Kidney glomerular epithelial cell (primary cell): ENCODE results near the gene MT1F.
"Not testable (repeated sequence)": the region's sequence is repeated elsewhere in the genome, so short reads cannot be mapped to it uniquely, and the experiment has no call there.

ENCODE experiments used
- DNase-seq: peaks from one replicate; lab custom pipeline; 2025; lab: John Stamatoyannopoulos, UW

MT1F gene

DNA sequence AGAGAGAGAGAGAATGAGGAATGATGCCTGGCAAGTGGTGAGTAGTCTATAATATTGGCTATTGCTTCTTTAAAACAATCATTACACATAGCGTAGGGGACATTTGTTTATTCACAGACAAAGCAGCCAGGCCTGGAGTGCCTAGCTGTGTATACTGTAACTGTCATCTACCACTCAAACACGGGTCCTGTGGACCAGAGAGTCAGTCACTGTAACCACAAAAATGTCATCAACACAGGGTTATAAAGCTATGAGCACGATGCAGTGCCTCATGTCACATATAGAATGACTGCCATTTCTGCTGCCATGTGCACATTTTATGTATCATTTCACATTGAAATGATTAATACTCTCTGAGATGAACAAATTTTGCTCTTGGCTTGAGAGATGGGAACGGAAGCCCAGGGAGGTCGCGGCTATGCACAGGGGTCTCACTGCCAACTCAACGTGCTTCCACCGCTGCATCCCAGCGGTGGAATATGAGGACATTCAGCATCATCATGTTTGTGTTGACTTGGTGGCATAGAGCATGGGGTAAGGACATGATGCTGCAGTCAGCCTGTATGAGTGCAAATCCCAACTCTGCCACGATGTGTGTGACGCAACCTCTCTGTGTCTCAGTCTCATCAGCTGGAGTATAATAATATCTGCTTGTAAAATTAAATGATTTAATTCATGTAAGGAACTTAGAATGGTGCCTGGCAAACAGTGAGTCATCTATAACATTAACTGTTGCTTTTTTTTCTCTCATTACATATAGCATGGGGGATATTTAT is 15.2 kb downstream of the MT1F start:
- no peak for DNase-seq

DNA sequence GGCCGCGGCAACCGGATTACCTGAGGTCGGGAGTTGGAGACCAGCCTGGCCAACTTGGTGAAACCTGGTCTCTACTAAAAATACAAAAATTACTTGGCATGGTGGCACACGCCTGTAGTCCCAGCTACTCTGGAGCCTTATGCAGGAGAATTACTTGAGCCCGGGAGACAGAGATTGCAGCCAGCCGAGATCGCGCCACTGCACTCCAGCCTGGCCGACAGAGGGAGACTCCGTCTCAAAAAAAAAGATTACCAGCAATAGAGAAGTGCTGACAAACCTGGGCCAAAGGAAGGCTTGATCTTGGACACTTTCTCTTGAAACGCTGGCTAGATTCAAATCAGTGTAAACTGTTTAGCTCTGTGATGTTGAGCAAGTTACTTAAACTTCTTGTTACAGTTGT is 16.2 kb downstream of the MT1F start:
- DNase-seq = peak; percentile 17

DNA sequence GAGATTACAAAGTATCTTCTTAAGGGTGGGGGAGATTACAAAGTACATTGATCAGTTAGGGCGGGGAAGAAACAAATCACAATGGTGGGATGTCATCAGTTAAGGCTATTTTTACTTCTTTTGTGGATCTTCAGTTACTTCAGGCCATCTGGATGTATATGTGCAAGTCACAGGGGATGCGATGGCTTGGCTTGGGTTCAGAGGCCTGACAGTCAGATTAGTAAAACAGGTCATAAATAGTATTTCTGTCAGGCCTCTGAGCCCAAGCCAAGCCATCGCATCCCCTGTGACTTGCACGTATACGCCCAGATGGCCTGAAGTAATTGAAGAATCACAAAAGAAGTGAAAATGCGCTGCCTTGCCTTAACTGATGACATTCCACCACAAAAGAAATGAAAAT is 16.8 kb downstream of the MT1F start:
- not testable (repeated sequence) for DNase-seq

DNA sequence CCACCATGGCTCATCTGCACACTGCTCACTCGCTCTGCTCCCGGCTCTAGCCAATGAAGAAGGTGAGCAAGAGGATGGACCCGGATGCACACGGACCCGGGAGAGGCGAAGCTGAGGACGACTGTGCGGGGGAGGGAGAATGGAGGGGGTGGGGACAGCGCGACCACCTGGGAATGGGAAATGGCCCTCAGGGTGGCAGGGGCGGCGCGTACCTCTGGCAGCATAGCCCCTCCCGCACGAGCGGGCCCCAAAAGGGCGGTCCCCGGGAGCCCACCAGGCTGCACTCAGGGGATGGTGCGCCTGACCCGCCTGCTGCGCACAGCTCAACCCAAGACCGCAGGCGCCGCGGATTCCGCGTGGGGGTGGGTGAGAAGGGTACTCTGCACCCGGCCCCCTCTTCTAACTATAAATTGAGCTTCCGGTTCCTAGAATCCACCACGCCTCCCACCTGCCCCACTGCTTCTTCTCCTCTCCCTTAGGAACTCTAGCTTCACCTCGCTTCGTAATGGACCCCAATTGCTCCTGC is 18.0 kb downstream of the MT1F start:
- DNase-seq = no peak

DNA sequence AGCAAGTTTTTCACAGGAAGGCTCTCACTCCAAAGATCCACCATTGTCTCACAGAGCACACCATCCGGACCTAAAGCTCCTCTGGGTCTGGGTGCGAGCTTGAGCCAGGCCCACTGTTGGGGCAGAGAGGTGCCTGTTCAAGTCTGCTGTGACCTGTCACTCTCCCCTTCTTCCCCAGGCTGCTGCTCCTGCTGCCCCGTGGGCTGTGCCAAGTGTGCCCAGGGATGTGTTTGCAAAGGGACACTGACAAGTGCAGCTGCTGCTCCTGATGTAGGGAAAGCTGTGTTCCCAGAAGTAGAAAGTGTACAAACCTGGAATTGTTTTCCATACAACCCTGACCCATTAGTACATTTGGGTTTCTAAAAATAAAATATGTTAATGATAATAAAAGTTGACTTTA is 19.7 kb downstream of the MT1F start:
- no peak for DNase-seq

DNA sequence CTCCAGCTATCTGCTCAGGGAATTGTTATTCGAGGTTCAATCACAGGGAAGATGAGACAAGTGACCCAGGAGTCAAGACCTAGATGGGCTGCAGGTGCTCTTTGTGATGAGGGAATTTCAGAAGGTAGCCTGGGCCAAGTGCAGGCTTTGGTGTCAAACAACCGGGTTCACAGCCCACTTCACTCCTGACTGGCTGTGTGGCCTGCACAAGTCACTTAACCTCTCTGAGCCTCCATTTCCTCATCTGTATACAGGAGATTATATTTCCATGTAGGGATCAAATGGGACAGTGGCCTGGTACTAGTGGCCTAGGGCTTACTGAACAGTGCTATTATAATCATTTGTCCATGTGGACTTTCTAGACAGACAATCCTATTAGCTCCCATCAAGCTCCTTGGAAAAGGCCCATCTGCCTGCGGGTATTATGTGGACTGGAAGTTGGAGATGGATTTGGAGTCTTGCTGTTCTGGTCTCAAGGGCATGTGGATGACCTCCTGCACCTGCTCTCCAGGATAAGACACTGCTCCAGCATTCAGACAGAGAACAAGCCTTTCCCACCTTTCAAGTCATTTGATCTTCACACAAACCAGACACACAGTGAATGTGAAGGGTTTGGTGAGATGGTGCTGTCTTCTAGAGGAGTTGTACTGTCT is 21.4 kb downstream of the MT1F start:
- DNase-seq = no peak

DNA sequence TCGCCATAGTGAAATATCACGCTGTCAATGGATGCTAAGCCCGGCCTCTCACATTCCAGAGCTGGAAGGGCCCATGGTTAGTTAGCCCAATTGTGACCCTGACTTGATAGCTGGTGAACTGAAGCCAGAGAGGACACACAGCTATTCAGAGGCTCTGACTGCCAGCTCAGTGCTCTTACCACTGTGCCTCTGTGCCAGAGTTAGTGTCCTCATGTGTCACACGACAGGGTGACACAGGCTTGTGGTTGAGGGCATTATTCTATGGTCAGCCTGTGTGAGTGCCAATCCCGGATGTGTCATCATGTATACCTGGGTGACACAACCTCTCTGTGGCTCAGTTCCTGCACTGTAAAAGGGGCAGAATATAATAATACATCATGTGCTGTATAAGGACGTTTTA is 22.1 kb downstream of the MT1F start:
- DNase-seq = no peak

DNA sequence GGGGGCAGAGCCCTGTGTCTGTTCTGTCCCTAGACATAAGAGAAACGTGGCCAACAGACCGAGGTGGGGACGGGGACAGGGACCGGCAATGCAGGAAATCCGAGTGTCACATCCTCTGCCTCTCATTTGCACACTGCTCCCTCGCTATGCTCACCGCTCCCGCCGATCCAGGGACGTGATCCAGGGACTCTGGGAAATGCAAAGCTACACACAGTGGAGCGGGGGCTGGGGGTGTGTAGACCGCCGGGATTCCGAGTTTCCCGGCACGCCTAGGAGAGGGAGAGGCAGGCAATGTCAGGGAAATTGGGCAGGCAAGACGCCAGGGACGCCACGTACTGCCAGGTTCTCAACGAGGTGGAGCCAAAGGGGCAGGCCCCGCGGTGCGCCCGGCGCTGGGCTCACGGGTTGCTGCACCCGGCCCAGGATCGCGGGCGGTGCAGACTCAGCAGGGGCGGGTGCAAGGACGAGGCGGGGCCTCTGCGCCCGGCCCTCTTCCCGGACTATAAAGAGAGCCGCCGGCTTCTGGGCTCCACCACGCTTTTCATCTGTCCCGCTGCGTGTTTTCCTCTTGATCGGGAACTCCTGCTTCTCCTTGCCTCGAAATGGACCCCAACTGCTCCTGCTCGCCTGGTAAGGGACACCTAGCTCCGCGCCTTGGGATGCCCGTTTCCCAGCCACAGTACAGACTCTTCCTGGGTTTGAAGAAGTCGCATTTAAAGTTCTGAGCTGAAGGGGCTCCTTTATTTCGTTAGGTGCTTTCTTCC is 24.4 kb downstream of the MT1F start, which contains the start of gene MT1X:
Gene MT1X (plus strand): TSS at position 532 of the 764 bp plus-strand sequence. CDS start 71 bp downstream, at position 603.
- peak; percentile 82 for DNase-seq

DNA sequence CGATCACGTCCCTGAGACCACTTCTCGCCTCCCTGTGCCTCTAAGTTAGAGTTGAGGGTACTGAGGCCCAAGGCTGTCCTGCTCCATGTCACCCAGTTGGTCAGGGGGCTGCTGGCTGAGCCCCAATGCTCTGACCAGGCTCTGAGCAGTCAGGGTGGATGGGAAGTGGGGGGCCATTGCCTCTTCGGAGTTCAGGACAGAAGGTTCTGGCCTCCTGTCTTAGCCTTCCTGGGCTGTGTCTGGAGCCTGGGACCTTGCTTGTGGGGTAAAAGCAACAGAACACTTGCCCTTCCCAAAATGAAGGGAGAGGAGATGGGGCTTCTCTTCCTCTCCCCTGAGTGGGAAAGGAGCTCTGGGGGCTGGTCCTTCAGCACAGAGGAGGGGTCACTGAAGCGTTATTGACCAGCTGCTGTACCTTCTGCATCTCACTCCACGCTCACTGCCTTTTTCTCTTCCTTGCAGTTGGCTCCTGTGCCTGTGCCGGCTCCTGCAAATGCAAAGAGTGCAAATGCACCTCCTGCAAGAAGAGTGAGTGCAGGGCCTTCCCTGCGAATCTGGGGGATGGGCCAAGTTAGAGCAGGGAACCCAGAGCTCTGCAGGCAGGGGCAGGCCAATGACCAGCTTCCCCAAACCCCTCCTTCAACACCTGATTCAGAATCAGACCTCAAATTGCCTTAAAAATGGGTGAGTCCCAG is 25.1 kb downstream of the MT1F start:
- DNase-seq = no peak

DNA sequence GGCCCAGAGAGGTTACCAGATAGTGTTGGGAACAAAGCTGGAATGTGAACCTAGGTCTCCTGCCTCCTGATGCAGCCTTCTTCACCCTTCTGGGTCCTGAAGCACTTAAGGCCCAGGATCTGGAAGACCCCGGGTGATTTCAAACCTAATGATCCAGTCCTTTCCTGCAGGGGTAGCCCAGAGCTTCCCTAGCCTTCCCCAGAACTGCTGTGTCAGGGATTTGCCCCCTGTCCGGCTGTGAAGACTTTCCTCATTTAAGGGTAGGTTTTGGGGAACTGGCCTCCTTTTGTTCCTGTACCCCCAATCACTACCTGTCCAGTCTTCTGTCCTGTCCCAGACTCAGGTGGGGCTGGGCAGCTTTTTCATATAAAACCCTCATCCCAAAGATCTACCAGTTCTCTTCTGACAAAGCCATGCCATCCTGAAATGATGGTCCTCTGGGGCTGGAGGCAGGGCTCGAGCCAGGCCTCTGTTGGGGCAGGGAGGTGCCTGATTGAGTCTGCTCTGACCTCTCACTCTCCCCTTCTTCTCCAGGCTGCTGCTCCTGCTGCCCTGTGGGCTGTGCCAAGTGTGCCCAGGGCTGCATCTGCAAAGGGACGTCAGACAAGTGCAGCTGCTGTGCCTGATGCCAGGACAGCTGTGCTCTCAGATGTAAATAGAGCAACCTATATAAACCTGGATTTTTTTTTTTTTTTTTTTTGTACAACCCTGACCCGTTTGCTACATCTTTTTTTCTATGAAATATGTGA is 25.8 kb downstream of the MT1F start:
- DNase-seq = no peak

DNA sequence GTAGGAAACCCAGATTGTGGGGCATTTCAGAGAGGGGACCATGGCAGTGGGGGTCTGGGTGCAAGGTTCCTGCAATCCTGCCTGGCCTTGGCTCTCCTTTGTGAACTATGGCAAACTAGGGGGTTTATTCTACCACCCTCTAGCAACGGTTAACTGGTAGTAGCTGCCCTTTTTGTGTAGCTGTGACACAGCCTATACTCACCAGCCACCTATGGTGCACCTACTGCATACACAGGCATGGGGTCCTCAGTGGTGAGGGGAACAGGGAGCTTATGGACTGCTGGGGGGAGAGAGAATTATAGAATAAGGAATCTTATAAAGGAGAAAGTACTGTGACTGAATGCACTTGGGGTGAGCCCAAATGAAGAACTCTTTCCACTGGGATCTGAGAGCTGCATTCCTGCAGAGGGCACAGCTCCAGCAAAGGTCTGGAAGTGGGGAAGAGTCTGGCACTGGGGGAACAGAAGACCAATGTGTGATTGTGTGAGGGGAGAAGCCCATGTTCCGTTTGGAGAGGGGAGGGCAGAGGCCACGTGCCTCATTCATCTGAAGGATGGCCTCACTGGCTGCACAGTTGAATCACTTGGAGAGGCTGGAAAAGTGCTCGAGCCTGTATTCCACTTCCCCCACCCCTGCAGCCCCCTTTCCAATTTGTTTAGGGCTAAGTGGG is 26.6 kb downstream of the MT1F start:
- no peak for DNase-seq

DNA sequence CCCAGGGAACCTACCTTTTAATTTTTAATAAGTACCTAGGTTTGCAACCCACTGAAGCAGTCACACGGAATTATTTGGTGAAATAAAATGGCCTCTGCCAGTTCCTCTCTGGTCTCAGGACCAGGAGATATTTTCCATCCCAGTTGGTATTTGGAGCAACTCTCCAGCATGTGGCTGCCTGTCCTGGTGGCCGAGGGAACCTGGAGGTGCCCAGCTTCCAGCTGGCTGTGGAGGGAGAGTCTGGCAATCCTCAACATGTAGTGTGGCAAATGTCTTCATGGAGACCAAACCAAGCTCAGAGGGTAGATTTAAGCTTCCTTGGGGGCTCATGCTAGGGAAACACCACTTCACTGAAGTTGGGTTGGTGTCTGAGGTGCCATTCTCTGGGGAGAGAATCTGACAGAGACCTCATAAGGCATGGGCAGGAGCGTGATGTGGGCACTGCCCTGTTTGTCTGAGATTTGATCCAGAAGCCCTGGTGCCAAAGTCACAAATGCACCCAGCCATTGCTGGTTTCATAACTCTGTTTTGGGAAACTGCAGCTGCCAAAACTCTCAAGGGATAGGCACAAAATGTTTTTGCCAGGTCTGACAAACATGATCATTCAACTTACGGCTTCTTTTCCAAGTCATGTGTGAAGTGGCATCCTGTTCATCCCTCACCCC is 27.3 kb downstream of the MT1F start:
- no peak for DNase-seq

DNA sequence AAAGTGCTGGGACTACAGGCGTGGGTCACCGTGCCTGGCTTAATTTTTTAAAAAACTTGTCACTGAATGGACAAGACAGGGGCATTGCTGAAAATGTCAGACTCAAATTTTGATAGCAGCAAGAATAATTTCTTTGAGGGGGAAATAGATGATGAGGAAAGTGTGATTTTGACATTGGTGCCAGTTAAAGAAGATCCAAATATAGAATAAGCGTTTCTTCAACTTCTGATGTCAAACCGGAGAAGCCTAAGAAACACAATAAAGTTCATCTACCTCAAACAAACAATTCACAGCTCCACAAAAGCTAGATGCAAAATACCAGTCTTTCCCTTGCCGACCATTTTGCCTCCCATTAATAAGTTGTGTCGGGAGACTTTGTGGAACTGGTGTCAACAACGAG is 29.0 kb downstream of the MT1F start:
- DNase-seq = no peak

DNA sequence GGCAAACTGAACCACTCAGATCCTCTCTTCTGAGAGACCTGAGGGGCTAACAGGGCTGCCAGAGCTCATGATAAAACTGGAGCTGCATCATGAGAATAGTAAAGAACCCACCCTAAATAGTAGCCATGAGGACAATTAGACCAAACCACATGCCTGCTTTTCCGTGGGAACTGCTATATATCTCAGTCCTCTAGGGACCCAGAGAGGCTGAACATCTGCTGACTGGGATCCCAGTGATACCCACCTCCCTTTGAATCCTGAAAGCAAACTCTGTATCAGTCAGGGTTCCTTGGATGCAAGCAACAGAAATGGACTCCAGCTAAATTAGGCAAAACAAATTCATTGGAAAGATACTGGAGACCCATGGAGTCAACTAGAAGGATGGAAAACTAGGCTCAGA is 31.0 kb downstream of the MT1F start:
- DNase-seq = no peak

DNA sequence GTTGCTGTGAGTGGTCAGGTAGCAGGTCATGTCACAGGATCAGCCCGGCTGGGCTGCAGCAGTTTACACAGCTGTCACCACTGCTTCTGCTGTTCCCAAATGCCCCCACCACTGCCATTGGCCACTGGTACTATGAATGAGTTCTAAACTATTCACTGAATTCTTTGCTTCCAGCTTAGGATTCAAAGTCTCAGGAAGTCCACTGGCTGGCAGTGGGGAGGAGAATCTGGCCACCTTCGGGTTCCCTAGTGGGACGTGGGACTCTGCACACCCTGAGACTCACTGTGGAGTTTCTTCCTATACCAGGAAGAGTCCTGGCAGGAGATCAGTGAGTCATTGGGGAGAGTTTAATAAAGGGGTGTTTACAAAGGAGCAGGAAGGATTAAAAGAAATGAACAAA is 31.4 kb downstream of the MT1F start:
- no peak for DNase-seq

DNA sequence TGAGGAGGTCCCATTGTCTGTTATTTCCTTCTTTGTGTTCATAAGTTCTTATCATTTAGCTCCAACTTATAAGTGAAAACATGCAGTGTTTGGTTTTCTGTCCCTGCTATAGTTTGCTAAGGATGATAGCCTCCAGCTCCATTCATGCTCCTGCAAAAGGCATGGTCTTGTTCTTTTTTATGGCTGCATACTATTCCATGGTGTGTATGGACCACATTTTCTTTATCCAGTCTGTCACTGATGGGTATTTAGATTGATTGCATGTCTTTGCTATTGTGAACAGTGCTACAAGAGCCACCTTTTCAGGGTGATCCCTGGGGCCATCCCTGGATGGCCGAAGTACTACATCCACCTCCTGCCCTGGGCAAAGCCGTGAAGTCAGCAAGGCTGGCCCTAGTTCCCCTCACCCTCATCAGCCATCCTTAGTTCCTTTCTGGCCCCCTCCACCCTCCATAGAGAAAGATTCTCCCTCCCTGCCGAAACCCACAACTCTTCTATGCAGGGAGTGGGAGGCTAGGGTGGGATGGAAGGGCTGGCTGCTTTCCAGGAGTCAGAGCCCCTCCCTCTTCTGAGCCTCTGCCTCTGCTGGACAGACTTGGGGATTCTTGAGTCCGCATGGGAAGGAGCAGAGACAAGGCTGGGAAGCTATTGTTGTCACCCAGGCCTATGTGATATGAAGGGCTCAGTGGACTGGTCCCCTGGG is 32.8 kb downstream of the MT1F start:
- DNase-seq = no peak

DNA sequence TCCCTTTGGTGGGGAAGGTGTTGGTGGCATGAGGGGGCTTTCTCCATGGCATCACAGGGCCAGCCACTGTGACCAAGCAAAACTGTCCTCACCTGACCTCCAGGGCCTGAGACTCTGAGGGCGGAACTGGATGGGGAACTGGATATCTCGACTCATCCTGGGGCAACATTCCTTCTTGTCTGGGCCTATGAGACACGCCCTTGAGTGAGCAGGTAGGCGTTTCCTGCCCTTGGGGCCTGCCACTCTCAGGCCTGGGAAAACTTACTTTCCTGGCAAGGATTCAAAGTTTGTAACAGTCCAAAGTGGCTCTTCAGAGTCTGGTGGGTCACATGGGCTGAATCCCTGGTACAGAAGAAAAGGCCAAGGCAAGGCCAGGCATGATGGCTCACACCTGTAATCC is 34.1 kb downstream of the MT1F start:
- peak; percentile 51 for DNase-seq

DNA sequence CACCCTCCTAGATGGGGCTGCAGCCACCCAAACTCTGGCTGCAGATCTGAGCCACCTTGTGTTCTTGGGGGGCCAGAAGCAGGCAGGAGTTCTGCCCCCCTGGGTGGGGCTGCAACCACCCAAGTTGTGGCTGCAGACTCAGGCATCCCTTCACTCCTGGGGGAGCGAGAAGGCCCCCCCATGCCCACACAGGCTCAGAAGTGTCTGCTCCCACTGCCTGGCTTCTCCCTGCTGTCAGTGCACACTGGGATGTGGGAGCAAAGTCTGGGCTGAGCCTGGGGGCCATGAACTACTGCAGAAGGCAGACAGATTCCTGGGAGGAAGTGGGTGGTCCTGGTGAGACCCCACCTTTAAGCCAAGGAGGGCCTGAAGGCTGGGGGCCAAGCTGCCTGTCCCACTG is 37.5 kb downstream of the MT1F start:
- no peak for DNase-seq

DNA sequence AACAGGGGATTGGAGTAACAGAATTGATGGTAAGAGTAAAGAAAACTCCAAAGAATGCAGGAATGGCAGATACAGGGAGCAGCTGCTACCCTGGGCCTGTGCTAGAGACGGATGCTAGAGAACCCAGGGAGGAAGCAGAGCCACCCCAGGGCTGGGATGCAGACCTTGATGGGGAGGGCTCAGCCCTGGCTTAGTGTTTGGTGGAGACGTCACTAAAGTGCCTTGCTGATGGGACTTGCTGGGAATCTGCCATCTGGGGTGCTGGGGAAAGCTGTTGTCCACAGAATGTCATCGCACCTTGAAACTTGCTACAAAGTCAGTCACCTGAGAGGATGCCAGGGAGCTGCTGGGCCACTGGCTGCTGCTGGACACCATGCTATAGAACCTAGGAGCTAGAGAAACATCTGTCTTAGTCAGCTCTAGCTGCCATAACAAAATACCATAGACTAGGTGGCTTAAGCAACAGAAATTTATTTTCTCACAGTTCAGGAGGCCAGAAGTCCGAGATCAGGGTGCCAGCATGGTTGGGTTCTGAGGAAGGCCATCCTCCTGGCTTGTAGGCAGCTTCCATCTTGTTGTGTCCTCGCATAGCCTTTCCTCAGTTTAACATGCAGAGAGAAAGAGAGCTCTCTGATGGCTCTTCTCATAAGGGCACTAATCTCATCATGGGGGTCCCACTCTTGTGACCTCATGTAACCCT is 39.8 kb downstream of the MT1F start:
- no peak for DNase-seq
